Colonic mucosa (tissue), 4 donors: Measurements from ENCODE around the gene AGAP4. TPM values are rescaled to one million over a fixed set of nuclear protein-coding genes. Genes with fewer than 3 reads are reported as not detected.
"Not testable (repeated sequence)": the region's sequence is repeated elsewhere in the genome, so short reads cannot be mapped to it uniquely, and the experiment has no call there.

Experiments used
- DNase-seq: peaks from one replicate; pipeline ENCODE4 v3.0.0-alpha.2; 2020
- H3K27ac ChIP-seq: fragments of 200-600 bp; one replicate; pipeline ENCODE4 v1.8.0; 2021
- H3K27me3 ChIP-seq: fragments of 200-600 bp; one replicate; pipeline ENCODE4 v1.8.0; 2021
- H3K36me3 ChIP-seq: fragments of 200-600 bp; one replicate; pipeline ENCODE4 v1.8.0; 2021
- H3K4me1 ChIP-seq: fragments of 200-600 bp; one replicate; pipeline ENCODE4 v1.8.0; 2021; ENCODE audit warnings: mild to moderate bottlenecking
- H3K4me3 ChIP-seq: fragments of 200-600 bp; one replicate; pipeline ENCODE4 v1.8.0; 2021
- H3K9ac ChIP-seq, 2 donors: one replicate each; pipeline ENCODE4 v1.7.0; 2013; ENCODE audit warnings: control low read depth in 2 of 2, low read depth in 2 of 2, low read length in 2 of 2
- H3K9me3 ChIP-seq: fragments of 200-600 bp; one replicate; pipeline ENCODE4 v1.8.0; 2021
- CTCF ChIP-seq: fragments of 200-600 bp; IDR thresholded peaks from one replicate; pipeline ENCODE4 v1.8.0; 2022; ENCODE audit warnings: antibody characterized with exemption, mild to moderate bottlenecking
- intact Hi-C: fragments of 100-400 bp; cut with DNase I; formaldehyde crosslinking; loops from one replicate; pipeline ENCODE4 v1.14.1; 2022
- total RNA-seq, 2 donors: library from RNA; stranded (reverse); fragmentation: NEBNext Ultra II Directional in 1 of 2; extraction: Animal tissue kit (Norgen Biotek cat#: 25700) in 1 of 2; gene quantifications; one replicate each; pipeline ENCODE4 v1.2.1, GENCODE V29; 2021
- donor health status: healthy.
- donor health status: DM: no; HTN: no; CAD: no.
- donor health status: DM: no; HTN: no; CAD: no.

AGAP4 gene
- total RNA-seq, 2 donors from 2014 or later, result 12.4 to 15.5 TPM

- H3K9me3 ChIP-seq, result no peaks in the 10 kb centered on the region
- no peak for TF ChIP-seq CTCF
- no peak for DNase-seq
- intact Hi-C loops, result no loop called here
- H3K27me3 ChIP-seq, result no peaks in the 10 kb centered on the region
- no peaks in the 10 kb centered on the region for H3K36me3 ChIP-seq
- H3K9ac ChIP-seq, result no peak overlapping the region
- H3K27ac ChIP-seq, result no peak overlapping the region
- H3K4me3 ChIP-seq, result no peak overlapping the region
- no peaks in the 10 kb centered on the region for H3K4me1 ChIP-seq
These were observed 37.5 kb downstream of the AGAP4 start for GRCh38 chr10:45809837-45810236.

- intact Hi-C loops, H3K4me1 ChIP-seq, H3K27ac ChIP-seq, DNase-seq, H3K27me3 ChIP-seq, H3K4me3 ChIP-seq, H3K9me3 ChIP-seq, H3K36me3 ChIP-seq, H3K9ac ChIP-seq: not testable (repeated sequence)
These were observed 42.3 kb downstream of the AGAP4 start for GRCh38 chr10:45804996-45805395.

- H3K4me1 ChIP-seq, H3K4me3 ChIP-seq, H3K27me3 ChIP-seq, H3K36me3 ChIP-seq, H3K9ac ChIP-seq, intact Hi-C loops, H3K27ac ChIP-seq, DNase-seq, H3K9me3 ChIP-seq: not testable (repeated sequence)
These were observed 44.0 kb downstream of the AGAP4 start for GRCh38 chr10:45803060-45804010.

GRCh38 chr10:45794761-45795160 lies 52.5 kb downstream of the AGAP4 start:
- H3K27ac ChIP-seq, H3K4me1 ChIP-seq, H3K9ac ChIP-seq, DNase-seq, H3K9me3 ChIP-seq, H3K4me3 ChIP-seq, H3K36me3 ChIP-seq, H3K27me3 ChIP-seq, intact Hi-C loops: not testable (repeated sequence)

GRCh38 chr10:45790694-45791426 lies 56.4 kb downstream of the AGAP4 start:
- H3K4me1 ChIP-seq, H3K27ac ChIP-seq, H3K27me3 ChIP-seq, H3K9me3 ChIP-seq, intact Hi-C loops, H3K36me3 ChIP-seq, H3K9ac ChIP-seq, DNase-seq, H3K4me3 ChIP-seq: not testable (repeated sequence)

- H3K4me1 ChIP-seq, H3K27me3 ChIP-seq, H3K9me3 ChIP-seq, intact Hi-C loops, H3K36me3 ChIP-seq, H3K27ac ChIP-seq, H3K9ac ChIP-seq, H3K4me3 ChIP-seq, DNase-seq: not testable (repeated sequence)
These were observed 57.3 kb downstream of the AGAP4 start for GRCh38 chr10:45789991-45790390.

GRCh38 chr10:45787212-45787741 lies 60.0 kb downstream of the AGAP4 start:
- H3K4me1 ChIP-seq, DNase-seq, H3K4me3 ChIP-seq, H3K9me3 ChIP-seq, H3K27me3 ChIP-seq, intact Hi-C loops, H3K27ac ChIP-seq, H3K36me3 ChIP-seq, H3K9ac ChIP-seq: not testable (repeated sequence)

- H3K27ac ChIP-seq, DNase-seq, H3K4me3 ChIP-seq, H3K9me3 ChIP-seq, intact Hi-C loops, H3K36me3 ChIP-seq, H3K4me1 ChIP-seq, H3K27me3 ChIP-seq, H3K9ac ChIP-seq: not testable (repeated sequence)
These were observed 61.1 kb downstream of the AGAP4 start for GRCh38 chr10:45786217-45786616.

Other genes with a start within 250 kb of the AGAP4 start
- 10 to 100 TPM; 11.3 to 15.9 TPM for gene ZFAND4, start 174.7 kb downstream of the AGAP4 start, total RNA-seq
- gene WASHC2C, start 120.2 kb downstream of the AGAP4 start, total RNA-seq, result 10 to 100 TPM; 41.2 to 68.5 TPM
- gene TIMM23, start 125.0 kb upstream of the AGAP4 start, total RNA-seq, result 10 to 100 TPM; 42.8 to 73.1 TPM
- 100 to 1,000 TPM; 132 to 192 TPM for gene NCOA4, start 183.1 kb upstream of the AGAP4 start, total RNA-seq
- not detected for gene MSMB, start 198.8 kb upstream of the AGAP4 start, total RNA-seq